ENCODE measurements around the gene MIOS.

- TF ChIP-seq EZH2 (IDR thresholded peaks at IDR 0.05; ENCODE audit: borderline replicate concordance), result no peak
- TF ChIP-seq, protein P1, sequence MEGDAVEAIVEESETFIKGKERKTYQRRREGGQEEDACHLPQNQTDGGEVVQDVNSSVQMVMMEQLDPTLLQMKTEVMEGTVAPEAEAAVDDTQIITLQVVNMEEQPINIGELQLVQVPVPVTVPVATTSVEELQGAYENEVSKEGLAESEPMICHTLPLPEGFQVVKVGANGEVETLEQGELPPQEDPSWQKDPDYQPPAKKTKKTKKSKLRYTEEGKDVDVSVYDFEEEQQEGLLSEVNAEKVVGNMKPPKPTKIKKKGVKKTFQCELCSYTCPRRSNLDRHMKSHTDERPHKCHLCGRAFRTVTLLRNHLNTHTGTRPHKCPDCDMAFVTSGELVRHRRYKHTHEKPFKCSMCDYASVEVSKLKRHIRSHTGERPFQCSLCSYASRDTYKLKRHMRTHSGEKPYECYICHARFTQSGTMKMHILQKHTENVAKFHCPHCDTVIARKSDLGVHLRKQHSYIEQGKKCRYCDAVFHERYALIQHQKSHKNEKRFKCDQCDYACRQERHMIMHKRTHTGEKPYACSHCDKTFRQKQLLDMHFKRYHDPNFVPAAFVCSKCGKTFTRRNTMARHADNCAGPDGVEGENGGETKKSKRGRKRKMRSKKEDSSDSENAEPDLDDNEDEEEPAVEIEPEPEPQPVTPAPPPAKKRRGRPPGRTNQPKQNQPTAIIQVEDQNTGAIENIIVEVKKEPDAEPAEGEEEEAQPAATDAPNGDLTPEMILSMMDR (IDR thresholded peaks at IDR 0.05; ENCODE audit: poor library complexity), result no peak
Observed at GRCh38 chr7:7570584-7570983, 3.9 kb downstream of the MIOS start.

Data from hepatocyte (in vitro differentiated cells).